Loucy (cell line): Measurements from ENCODE around the gene IGF2BP3.

Experiments
- H2AFZ ChIP-seq: fragments of 200-600 bp; sonication (generic); 2 replicates; pipeline ENCODE4 v1.6.0; 2016; ENCODE audit warnings: antibody characterized with exemption, mild to moderate bottlenecking, low read length, moderate library complexity
- H3F3A ChIP-seq: fragments of 200-600 bp; 2 replicates; pipeline ENCODE4 v1.6.0; 2016; ENCODE audit warnings: antibody characterized with exemption, low read depth, mild to moderate bottlenecking
- H3K27me3 ChIP-seq: fragments of 200-600 bp; sonication (generic); 2 replicates; pipeline ENCODE4 v1.6.1; 2014; ENCODE audit warnings: low read length, mild to moderate bottlenecking; ENCODE audit not compliant: insufficient read depth, poor library complexity, severe bottlenecking
- H3K36me3 ChIP-seq: fragments of 200-600 bp; sonication (generic); 2 replicates; pipeline ENCODE4 v1.6.1; 2016; ENCODE audit warnings: low read length; ENCODE audit not compliant: insufficient read depth
- H3K4me1 ChIP-seq: fragments of 200-600 bp; sonication (generic); 2 replicates; pipeline ENCODE4 v1.5.1; 2014; ENCODE audit warnings: low read length, mild to moderate bottlenecking; ENCODE audit not compliant: insufficient read depth, poor library complexity, severe bottlenecking
- H3K4me2 ChIP-seq: fragments of 200-600 bp; sonication (generic); 2 replicates; pipeline ENCODE4 v1.6.0; 2014; ENCODE audit warnings: antibody characterized with exemption, low read length, low read depth, mild to moderate bottlenecking; ENCODE audit not compliant: poor library complexity, severe bottlenecking
- H3K4me3 ChIP-seq: fragments of 200-600 bp; sonication (generic); 2 replicates; pipeline ENCODE4 v1.5.1; 2014; ENCODE audit warnings: low read length, mild to moderate bottlenecking, mixed read lengths; ENCODE audit not compliant: poor library complexity, severe bottlenecking
- H3K79me2 ChIP-seq: fragments of 200-600 bp; sonication (generic); 2 replicates; pipeline ENCODE4 v1.6.1; 2014; ENCODE audit warnings: low read length; ENCODE audit not compliant: insufficient read depth
- H3K9ac ChIP-seq: fragments of 200-600 bp; sonication (generic); 2 replicates; pipeline ENCODE4 v1.6.0; 2014; ENCODE audit warnings: mild to moderate bottlenecking, low read depth, low read length, moderate library complexity; ENCODE audit not compliant: poor library complexity, severe bottlenecking
- H3K9me2 ChIP-seq: fragments of 200-600 bp; sonication (generic); replicated peaks from 2 replicates; pipeline ENCODE4 v1.6.1; 2016; ENCODE audit warnings: low read depth, low read length, mixed read lengths
- H3K9me3 ChIP-seq: fragments of 200-600 bp; sonication (generic); 2 replicates; pipeline ENCODE4 v1.6.1; 2014; ENCODE audit warnings: mild to moderate bottlenecking, antibody characterized with exemption, low read length, low read depth; ENCODE audit not compliant: insufficient read depth
- H4K20me1 ChIP-seq: fragments of 200-600 bp; sonication (generic); 2 replicates; pipeline ENCODE4 v1.6.0; 2014; ENCODE audit warnings: antibody characterized with exemption, low read length, mild to moderate bottlenecking; ENCODE audit not compliant: insufficient read depth, poor library complexity, severe bottlenecking
- EZH2phosphoT487 ChIP-seq: fragments of 200-600 bp; IDR thresholded peaks from 2 replicates; pipeline ENCODE4 v1.6.1; 2018; ENCODE audit warnings: antibody characterized with exemption, mild to moderate bottlenecking, moderate library complexity, borderline replicate concordance
- TF ChIP-seq, protein P1 (sequence below): fragments of 200-600 bp; sonication (generic); conservative IDR thresholded peaks from 2 replicates; pipeline ENCODE4 v1.5.1; 2014; ENCODE audit warnings: mild to moderate bottlenecking, antibody characterized with exemption, low read length

Gene IGF2BP3

DNA sequence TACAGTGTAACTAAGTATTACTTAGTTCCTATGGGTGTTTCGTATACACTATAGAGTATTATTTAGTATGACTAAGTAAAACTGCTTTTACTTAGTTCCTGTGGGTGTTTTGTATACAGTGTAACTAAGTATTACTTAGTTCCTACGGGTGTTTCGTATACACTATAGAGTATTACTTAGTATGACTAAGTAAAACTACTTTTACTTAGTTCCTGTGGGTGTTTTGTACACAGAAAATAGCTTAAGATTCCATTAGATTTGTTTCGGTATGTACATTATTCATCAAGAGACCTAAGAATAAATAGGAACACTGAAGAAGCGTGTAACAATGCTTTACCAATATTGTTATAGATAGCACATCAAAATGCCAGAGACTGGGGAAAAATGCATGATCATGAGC, 25.0 kb downstream of the IGF2BP3 start:
- no peak overlapping the region for H3K4me2 ChIP-seq
- H2AFZ ChIP-seq: no peak overlapping the region
- no peak overlapping the region for H3K9ac ChIP-seq
- H3K4me1 ChIP-seq: no peaks in the 10 kb centered on the region
- no peak for TF ChIP-seq EZH2phosphoT487
- TF ChIP-seq, protein P1, sequence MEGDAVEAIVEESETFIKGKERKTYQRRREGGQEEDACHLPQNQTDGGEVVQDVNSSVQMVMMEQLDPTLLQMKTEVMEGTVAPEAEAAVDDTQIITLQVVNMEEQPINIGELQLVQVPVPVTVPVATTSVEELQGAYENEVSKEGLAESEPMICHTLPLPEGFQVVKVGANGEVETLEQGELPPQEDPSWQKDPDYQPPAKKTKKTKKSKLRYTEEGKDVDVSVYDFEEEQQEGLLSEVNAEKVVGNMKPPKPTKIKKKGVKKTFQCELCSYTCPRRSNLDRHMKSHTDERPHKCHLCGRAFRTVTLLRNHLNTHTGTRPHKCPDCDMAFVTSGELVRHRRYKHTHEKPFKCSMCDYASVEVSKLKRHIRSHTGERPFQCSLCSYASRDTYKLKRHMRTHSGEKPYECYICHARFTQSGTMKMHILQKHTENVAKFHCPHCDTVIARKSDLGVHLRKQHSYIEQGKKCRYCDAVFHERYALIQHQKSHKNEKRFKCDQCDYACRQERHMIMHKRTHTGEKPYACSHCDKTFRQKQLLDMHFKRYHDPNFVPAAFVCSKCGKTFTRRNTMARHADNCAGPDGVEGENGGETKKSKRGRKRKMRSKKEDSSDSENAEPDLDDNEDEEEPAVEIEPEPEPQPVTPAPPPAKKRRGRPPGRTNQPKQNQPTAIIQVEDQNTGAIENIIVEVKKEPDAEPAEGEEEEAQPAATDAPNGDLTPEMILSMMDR: no peak
- no peaks in the 10 kb centered on the region for H3K9me3 ChIP-seq
- no peaks in the 10 kb centered on the region for H3K27me3 ChIP-seq
- H3K9me2 ChIP-seq: no peaks in the 10 kb centered on the region
- H4K20me1 ChIP-seq: no peaks in the 10 kb centered on the region
- H3K4me3 ChIP-seq: no peak overlapping the region
- no peaks in the 10 kb centered on the region for H3K79me2 ChIP-seq
- no peaks in the 10 kb centered on the region for H3F3A ChIP-seq
- H3K36me3 ChIP-seq: no peaks in the 10 kb centered on the region

- TF ChIP-seq, protein P1: no peak
- TF ChIP-seq EZH2phosphoT487: no peak
- Histone ChIP-seq H3K4me1 (no peaks in the 10 kb centered on the region), H3K4me2 (no peak overlapping the region)
Measured at GRCh38 chr7:23443974-23444373, 26.3 kb downstream of the IGF2BP3 start.

DNA sequence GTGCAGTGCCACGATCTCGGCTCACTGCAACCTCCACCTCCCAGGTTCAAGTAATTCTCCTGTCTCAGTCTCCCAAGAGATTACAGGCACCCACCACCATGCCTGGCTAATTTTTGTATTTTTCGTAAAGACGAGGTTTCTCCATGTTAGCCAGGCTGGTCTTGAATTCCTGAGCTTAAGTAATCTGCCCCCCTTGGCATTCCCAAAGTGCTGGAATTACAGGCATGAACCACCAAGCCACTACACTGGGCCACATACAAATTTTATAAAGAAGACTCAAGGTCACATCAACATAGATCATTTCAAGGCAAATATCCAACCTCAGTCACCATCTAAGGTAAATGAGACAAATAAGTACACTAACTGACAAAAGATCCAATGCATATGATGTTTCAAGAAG, 32.1 kb downstream of the IGF2BP3 start:
- Histone ChIP-seq H3K4me1 (no peaks in the 10 kb centered on the region), H3K4me3 (no peak overlapping the region), H4K20me1 (no peaks in the 10 kb centered on the region), H2AFZ (no peak overlapping the region), H3K9me3 (no peaks in the 10 kb centered on the region), H3K79me2 (no peaks in the 10 kb centered on the region), H3K9ac (no peak overlapping the region), H3K27me3 (no peaks in the 10 kb centered on the region), H3K36me3 (no peaks in the 10 kb centered on the region), H3F3A (no peaks in the 10 kb centered on the region), H3K4me2 (no peak overlapping the region), H3K9me2 (no peaks in the 10 kb centered on the region)
- TF ChIP-seq, protein P1: no peak
- no peak for TF ChIP-seq EZH2phosphoT487

More at GRCh38 chr7:23443974-23444373, 26.3 kb downstream of the IGF2BP3 start:
- no peaks in the 10 kb centered on the region for H3K79me2 ChIP-seq
- H2AFZ ChIP-seq: no peak overlapping the region
- H3K9me3 ChIP-seq: no peaks in the 10 kb centered on the region
- no peaks in the 10 kb centered on the region for H4K20me1 ChIP-seq
- H3F3A ChIP-seq: no peaks in the 10 kb centered on the region
- no peak overlapping the region for H3K4me3 ChIP-seq
- no peak overlapping the region for H3K9ac ChIP-seq
- H3K27me3 ChIP-seq: no peaks in the 10 kb centered on the region
- no peaks in the 10 kb centered on the region for H3K36me3 ChIP-seq
- H3K9me2 ChIP-seq: no peaks in the 10 kb centered on the region
